Colon (tissue), 2 donors: ENCODE data around the gene PDE6B.
"Not testable (repeated sequence)": the region's sequence is repeated elsewhere in the genome, so short reads cannot be mapped to it uniquely, and the experiment has no call there.

ENCODE experiments used
- FAIRE-seq: peaks from 2 replicates; lab custom pipeline; 2012; peaks lifted over from hg19 to GRCh38; lab: Jason Lieb, UNC
- donor health status: control.
- donor health status: control.

Gene PDE6B

DNA sequence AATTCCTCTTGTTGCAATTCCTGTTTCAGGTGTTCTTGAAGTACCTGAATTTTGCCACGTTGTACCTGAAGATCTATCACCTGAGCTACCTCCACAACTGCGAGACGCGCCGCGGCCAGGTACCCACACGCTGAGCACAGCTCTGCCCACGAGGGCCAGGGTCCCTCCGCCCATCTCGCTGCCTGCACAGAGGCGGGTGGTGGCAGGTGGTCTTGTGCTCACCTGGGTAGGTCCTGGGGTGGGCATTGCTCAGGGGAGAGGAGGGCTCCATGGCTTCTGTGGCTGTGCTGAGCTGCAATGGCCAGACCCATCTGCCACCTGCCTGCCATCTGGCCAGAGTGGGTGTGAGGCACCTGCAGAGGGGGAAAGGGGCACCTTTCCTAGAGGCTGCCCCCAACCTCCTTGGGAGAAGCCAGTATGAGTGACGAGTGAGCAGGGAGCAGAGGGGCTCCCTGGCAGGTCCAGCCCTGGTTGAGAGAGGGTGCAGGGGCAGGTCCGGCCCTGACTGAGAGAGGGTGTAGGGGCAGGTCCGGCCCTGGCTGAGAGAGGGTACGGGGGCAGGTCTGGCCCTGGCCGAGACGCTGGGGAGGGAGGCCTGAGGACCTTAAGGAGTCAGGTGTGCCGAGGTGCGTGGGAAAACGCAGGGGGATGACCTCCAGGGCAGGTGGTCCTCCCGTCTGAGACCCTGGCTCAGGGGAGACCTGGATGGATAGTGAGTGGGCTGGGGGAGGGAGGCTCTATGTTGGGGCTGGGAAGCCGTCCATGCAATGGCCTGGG lies 10.7 kb downstream of the PDE6B start:
- no peak for FAIRE-seq

GRCh38 chr4:636628-637159 lies 11.3 kb downstream of the PDE6B start:
- FAIRE-seq: no peak

- no peak for FAIRE-seq
Measured at GRCh38 chr4:637536-638280, 12.3 kb downstream of the PDE6B start.

DNA sequence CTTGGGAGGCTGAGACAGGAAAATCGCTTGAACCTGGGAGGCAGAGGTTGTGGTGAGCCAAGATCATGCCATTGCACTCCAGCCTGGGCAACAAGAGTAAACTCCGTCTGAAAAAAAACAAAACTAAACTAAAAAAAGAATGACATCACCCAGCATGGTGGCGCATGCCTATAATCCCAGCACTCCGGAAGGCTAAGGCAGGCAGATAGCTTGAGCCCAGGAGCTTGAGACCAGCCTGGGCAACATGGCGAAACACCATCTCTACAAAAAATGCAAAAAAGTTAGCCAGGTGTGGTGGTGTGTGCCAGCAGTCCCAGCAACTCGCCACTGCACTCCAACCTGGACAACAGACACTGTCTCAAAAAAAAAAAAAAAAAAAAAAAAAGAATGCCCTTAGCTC lies 17.0 kb downstream of the PDE6B start:
- FAIRE-seq: not testable (repeated sequence)

DNA sequence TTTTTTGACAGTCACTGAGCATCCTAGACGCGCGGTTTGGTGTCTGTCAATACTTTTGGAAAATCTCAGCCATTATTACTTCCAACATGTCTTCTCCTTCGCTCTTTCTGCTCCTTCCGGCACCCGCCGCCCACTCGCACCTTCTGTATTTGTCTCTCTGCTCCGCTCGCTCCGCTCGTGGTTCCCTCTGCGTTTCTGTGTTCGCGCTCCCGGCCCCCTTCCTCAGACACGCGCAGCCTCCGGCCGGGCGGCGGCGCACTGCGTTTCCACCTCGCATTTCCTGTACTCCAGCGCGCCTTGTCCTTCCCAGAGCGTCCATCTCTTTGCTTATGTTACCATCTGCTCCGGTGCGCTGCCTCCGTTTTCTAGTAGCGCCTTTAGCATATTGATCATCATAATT lies 21.1 kb downstream of the PDE6B start:
- no peak for FAIRE-seq

GRCh38 chr4:647481-647880 lies 22.1 kb downstream of the PDE6B start:
- FAIRE-seq: no peak

- FAIRE-seq: no peak
Measured at GRCh38 chr4:648579-649292, 23.4 kb downstream of the PDE6B start.

GRCh38 chr4:649293-649625 lies 23.9 kb downstream of the PDE6B start:
- FAIRE-seq: no peak

GRCh38 chr4:649751-650310 lies 24.5 kb downstream of the PDE6B start:
- FAIRE-seq: no peak

- no peak for FAIRE-seq
Measured at GRCh38 chr4:650461-650860, 25.1 kb downstream of the PDE6B start.

GRCh38 chr4:650951-651883 lies 25.8 kb downstream of the PDE6B start:
- FAIRE-seq: no peak

DNA sequence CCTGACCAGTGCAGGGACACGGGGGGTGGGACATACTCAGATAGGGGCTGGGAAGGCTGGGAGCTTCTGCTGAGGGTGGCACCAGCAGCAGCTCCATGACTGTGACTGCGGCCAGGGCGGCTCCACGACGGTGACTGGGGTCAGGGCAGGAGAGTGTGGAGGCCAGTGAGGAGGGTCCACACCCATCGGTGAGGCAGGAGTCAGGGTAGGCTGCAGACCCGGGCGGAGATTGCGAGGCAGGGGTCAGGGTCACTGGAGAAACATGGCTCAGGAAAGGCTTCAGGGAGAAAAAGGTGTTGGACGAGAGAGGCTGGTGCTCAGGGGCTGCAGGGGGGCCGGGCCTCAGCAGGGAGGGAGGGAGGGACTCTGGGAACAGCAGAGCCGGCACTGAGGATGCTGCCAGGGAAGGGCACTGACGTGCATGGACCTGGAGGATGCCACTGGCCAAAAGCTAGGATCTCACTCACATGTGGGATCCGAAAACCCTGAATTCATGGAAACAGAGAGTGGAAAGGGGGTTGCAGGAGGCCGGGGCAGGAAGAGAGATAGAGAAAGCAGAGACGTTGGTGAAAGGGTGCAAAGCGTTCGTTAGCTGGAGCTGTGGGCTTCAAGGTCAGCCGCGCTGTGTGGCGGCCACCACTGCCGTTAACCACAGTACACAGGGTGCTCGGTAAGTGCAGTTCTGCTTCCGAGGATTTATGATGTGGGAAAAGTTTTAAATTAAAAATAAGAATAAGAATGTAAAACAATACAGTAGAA lies 26.7 kb downstream of the PDE6B start:
- no peak for FAIRE-seq

DNA sequence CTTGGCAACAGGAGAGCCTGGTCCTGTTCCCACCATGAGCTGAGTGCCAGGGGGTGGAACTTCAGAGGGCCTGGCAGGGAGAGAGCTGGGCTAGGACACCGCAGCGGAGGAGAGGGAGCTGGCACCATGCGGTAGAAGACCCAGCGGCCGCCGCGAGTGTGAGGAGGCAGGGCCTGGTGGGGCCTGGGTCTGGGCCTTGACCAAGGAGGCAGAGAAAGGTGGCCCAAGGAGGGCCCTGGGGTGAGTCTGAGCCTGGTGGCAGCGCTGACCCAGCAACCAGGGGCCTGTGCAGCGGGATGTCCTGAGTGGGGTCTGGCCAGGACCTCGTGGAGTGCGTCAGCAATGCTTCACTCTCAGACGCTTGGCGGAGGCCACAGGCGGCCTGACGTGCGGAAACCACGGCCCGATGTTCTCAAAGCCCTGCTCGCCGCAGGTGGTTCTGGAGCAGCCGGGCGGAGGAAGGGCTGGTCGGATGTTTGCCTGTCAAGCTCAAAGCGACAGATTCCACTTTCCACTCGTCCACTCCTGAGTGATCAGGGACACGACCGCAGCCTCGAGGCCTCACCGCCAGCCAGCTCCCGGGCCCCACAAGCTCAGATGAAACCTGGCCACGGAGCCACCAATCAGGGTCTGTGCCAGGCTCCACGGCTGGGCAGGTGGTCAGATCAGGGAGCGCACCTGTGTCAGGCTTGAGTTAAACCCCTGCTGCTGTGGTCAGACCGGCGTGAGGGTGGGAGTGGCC lies 27.9 kb downstream of the PDE6B start:
- no peak for FAIRE-seq

DNA sequence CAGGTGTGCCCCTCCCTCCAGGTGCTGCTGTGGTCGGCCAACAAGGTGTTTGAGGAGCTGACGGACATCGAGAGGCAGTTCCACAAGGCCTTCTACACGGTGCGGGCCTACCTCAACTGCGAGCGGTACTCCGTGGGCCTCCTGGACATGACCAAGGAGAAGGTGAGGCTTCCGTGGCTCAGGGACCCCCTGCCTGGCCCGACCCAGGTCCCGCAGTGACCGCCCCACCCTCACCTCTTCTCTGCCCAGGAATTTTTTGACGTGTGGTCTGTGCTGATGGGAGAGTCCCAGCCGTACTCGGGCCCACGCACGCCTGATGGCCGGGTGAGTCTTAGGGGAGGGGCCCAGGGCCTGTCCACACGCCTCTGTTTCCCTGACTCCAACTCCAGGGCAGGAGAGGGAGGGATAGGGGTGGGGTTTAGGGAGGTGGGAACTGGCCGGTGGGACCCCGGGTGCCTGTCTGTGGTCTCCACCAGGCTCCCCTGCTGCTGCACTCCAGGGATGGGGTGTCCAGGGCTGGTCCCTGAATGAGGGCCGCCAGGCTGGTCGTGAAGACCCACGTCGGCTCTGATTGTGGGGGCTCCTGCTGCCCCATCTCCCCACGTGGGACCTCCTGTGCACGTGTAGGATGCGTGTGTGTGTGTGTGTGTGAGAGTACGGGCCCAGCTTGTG lies 28.6 kb downstream of the PDE6B start:
- no peak for FAIRE-seq

DNA sequence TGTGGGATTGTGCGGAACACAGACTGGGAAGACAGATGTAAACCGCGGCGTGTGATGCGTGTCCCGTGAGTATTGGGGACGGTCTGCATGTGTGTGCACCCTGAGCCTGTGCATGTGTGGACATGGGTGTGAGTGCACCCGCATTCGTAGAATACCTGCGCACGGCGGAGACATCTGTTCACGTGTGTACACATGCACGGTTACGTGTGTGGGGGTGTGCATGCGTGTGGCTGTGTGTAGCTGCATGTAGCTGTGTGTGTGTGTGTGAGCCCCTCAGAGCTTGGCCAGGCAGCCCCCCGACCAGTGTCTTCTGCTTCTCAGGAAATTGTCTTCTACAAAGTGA lies 29.1 kb downstream of the PDE6B start:
- FAIRE-seq: no peak

DNA sequence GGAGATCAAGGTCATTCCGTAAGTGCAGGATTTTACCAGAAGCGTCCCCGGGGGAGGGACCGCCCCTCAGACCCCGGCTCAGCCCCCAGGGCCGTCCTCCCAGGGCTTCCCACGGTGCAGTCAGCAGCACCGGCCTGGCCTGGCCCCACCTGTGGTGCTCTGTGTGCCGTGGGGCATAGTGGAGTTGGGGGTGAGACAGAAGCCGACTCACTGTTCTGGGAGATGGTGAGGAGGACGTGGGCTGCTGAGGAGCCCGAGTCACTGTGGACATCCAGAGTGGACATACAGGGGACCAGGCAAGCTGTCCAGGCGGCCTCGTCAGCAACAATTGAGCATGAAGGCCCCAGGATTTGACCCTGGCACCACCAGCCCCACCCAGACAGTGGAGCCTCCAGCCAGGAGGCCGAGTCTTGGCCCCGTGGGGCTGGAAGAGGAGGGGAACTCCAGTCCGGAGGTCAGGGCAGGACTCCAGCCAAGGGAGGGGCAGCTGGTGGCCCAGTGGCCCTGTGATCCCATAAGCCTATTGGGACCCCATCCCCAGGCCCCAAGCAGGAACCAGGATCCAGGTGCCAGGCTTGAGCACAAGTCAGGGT lies 29.6 kb downstream of the PDE6B start:
- no peak for FAIRE-seq

GRCh38 chr4:655464-656151 lies 30.2 kb downstream of the PDE6B start:
- FAIRE-seq: no peak
